B cell (primary cell): Measurements from ENCODE around the gene CARMIL1.

Experiments
- CTCF ChIP-seq: fragments of 200-600 bp; IDR thresholded peaks from one replicate; pipeline ENCODE4 v1.8.0; 2022; ENCODE audit warnings: antibody characterized with exemption, mild to moderate bottlenecking
- EZH2 ChIP-seq: IDR thresholded peaks from 2 replicates; pipeline ENCODE4 v1.6.1; 2012; ENCODE audit warnings: borderline replicate concordance, low read depth, mild to moderate bottlenecking, moderate library complexity, low read length; ENCODE audit not compliant: insufficient read depth, poor library complexity, severe bottlenecking

GRCh38 chr6:25249133-25249532 is 30.0 kb upstream of the CARMIL1 start:
- no peak for TF ChIP-seq CTCF
- TF ChIP-seq EZH2: no peak
